HCT116 (cell line): ENCODE measurements around the gene SLC35F6. TPM values are rescaled to one million over a fixed set of nuclear protein-coding genes. Genes with fewer than 3 reads are reported as not detected.

ENCODE experiments used
- ATAC-seq: fragments of 200-7000 bp; cut with Tn5 transposase; 2 replicates; pipeline ENCODE4 v1.9.1; 2020; ENCODE audit warnings: mild to moderate bottlenecking, moderate library complexity
- Bru-seq: library from RNA; stranded (reverse); fragments of 400-500 nt; gene quantifications from one replicate; lab custom pipeline; 2021; lab: Mats Ljungman, UMichigan
- BruChase-seq, 2 experiments: library from RNA; stranded (reverse); fragments of 400-500 nt; gene quantifications; one replicate each; lab custom pipeline; 2021; lab: Mats Ljungman, UMichigan
- BruUV-seq: library from RNA; stranded (reverse); fragments of 400-500 nt; replicated peaks from 2 replicates; lab custom pipeline; 2021; lab: Mats Ljungman, UMichigan
- CTCF ChIA-PET: fragments of 300-600 bp; sonication (Branson Sonifier 250); formaldehyde crosslinking; loops from one replicate; lab custom pipeline; 2021; ENCODE audit warnings: antibody characterized with exemption; lab: Charles Lee
- POLR2A ChIA-PET: fragments of 300-600, 350-600 bp; sonication (Branson Sonifier 250); formaldehyde crosslinking; loops from one replicate; lab custom pipeline; 2021; ENCODE audit warnings: antibody characterized with exemption; lab: Charles Lee
- RAD21 ChIA-PET, 2 experiments: fragments of 300-600 bp; sonication (Branson Sonifier 250); formaldehyde crosslinking; loops; one replicate each; lab custom pipeline; 2023; ENCODE audit warnings: low total read pairs in 2 of 2; ENCODE audit not compliant: uncharacterized antibody in 2 of 2, unreplicated experiment in 2 of 2, low non-redundant PET in 1 of 2; lab: Charles Lee
- DNase-seq: peaks from one replicate; pipeline ENCODE4 v3.0.0-alpha.2; 2010; ENCODE audit warnings: low read depth, low spot score
- H2AFZ ChIP-seq: fragments of 200-600 bp; shearing (Covaris generic), sonication (generic); 2 replicates; pipeline ENCODE4 v1.6.1; 2017; ENCODE audit warnings: low read depth, mixed run types, mixed read lengths, antibody characterized with exemption, low read length; ENCODE audit not compliant: poor library complexity, severe bottlenecking
- H3K27ac ChIP-seq: 2 replicates; pipeline ENCODE4 v1.5.1; 2012; ENCODE audit warnings: low read depth, low read length
- H3K27me3 ChIP-seq: fragments of 200-600 bp; sonication (generic); 2 replicates; pipeline ENCODE4 v1.6.1; 2016; ENCODE audit warnings: mixed run types, low read length, mixed read lengths; ENCODE audit not compliant: insufficient read depth
- H3K36me3 ChIP-seq, 2 experiments: fragments of 200-500 bp in 1 of 2; fragments of 200-600 bp in 1 of 2; sonication (Bioruptor generic) in 1 of 2; sonication (generic) in 1 of 2; 2 replicates each; pipeline versions ENCODE4 v1.5.1 to v1.6.1; 2014 to 2016; ENCODE audit warnings: low read length in 2 of 2, inconsistent platforms in 1 of 2, mixed read lengths in 1 of 2, mixed run types in 1 of 2; ENCODE audit not compliant: insufficient read depth in 2 of 2, control insufficient read depth in 1 of 2
- H3K4me1 ChIP-seq, 2 experiments: fragments of 200-600 bp in 1 of 2; sonication (generic) in 1 of 2; 2 replicates each; pipeline versions ENCODE4 v1.5.1 to v1.6.1; 2012 to 2017; ENCODE audit warnings: low read length in 2 of 2, inconsistent platforms in 1 of 2, mild to moderate bottlenecking in 1 of 2, mixed read lengths in 1 of 2, mixed run types in 1 of 2, moderate library complexity in 1 of 2; ENCODE audit not compliant: insufficient read depth in 2 of 2, control insufficient read depth in 1 of 2
- H3K4me2 ChIP-seq: fragments of 200-600 bp; sonication (generic); 2 replicates; pipeline ENCODE4 v1.6.1; 2017; ENCODE audit warnings: mixed run types, low read length, mixed read lengths
- H3K4me3 ChIP-seq, 2 experiments: fragments of 200-600 bp in 1 of 2; sonication (generic) in 1 of 2; replicated peaks in 1 of 2; 2 replicates each; pipeline ENCODE4 v1.5.1; 2011 to 2016; ENCODE audit warnings: low read length in 2 of 2, control low read depth in 1 of 2, low read depth in 1 of 2, mild to moderate bottlenecking in 1 of 2, mixed read lengths in 1 of 2, mixed run types in 1 of 2
- H3K79me2 ChIP-seq: fragments of 200-600 bp; sonication (generic); 2 replicates; pipeline ENCODE4 v1.6.1; 2017; ENCODE audit warnings: mild to moderate bottlenecking, mixed run types, low read length, moderate library complexity, mixed read lengths; ENCODE audit not compliant: insufficient read depth
- H3K9ac ChIP-seq: fragments of 200-600 bp; sonication (generic); 2 replicates; pipeline ENCODE4 v1.6.1; 2016; ENCODE audit warnings: low read length, mixed read lengths
- H3K9me2 ChIP-seq: fragments of 200-600 bp; sonication (generic), shearing (Covaris generic); 2 replicates; pipeline ENCODE4 v1.6.1; 2017; ENCODE audit warnings: mixed run types, mild to moderate bottlenecking, moderate library complexity; ENCODE audit not compliant: insufficient read depth
- H3K9me3 ChIP-seq, 2 experiments: fragments of 200-500 bp in 1 of 2; fragments of 200-600 bp in 1 of 2; sonication (Bioruptor generic) in 1 of 2; sonication (generic) in 1 of 2; 2 replicates each; pipeline ENCODE4 v1.6.1; 2014 to 2017; ENCODE audit warnings: low read length in 2 of 2, mixed read lengths in 2 of 2, inconsistent platforms in 1 of 2, low read depth in 1 of 2, mild to moderate bottlenecking in 1 of 2, mixed run types in 1 of 2, moderate library complexity in 1 of 2; ENCODE audit not compliant: control insufficient read depth in 1 of 2, insufficient read depth in 1 of 2
- H4K20me1 ChIP-seq: fragments of 200-600 bp; sonication (generic), shearing (Covaris generic); 2 replicates; pipeline ENCODE4 v1.6.1; 2017; ENCODE audit warnings: mixed run types, mild to moderate bottlenecking, moderate library complexity; ENCODE audit not compliant: insufficient read depth
- EZH2phosphoT487 ChIP-seq: fragments of 200-600 bp; IDR thresholded peaks from 2 replicates; pipeline ENCODE4 v1.6.1; 2018; ENCODE audit warnings: antibody characterized with exemption, borderline replicate concordance
- JUND ChIP-seq: IDR thresholded peaks from 2 replicates; pipeline ENCODE4 v1.6.1; 2012
- POLR2A ChIP-seq: IDR thresholded peaks from 2 replicates; pipeline ENCODE4 v1.7.0; 2011; ENCODE audit warnings: borderline replicate concordance; ENCODE audit not compliant: insufficient read depth, insufficient read length; ENCODE audit errors: extremely low read depth
- POLR2AphosphoS5 ChIP-seq: IDR thresholded peaks from 2 replicates; pipeline ENCODE4 v1.6.1; 2011; ENCODE audit warnings: mild to moderate bottlenecking, low read depth, low read length, moderate library complexity
- ZFX ChIP-seq: fragments of 450-650 bp; IDR thresholded peaks from 2 replicates; pipeline ENCODE4 v1.6.1; 2017
- intact Hi-C: fragments of 100-400 bp; cut with micrococcal nuclease; formaldehyde crosslinking; loops from 2 replicates; pipeline ENCODE4 v1.10.0; 2022
- long read RNA-seq: library from polyadenylated mRNA; unstranded; transcript quantifications from one replicate; pipeline ENCODE4 v2.0.0, GENCODE V29; 2021; ENCODE audit not compliant: unreplicated experiment
- polyA plus RNA-seq: library from polyadenylated mRNA; unstranded; fragments of >200 nt; gene quantifications from 2 replicates; pipeline ENCODE4 v1.2.1, GENCODE V29; 2012; ENCODE audit warnings: missing spikeins
- total RNA-seq: library from RNA; stranded (reverse); gene quantifications from one replicate; pipeline ENCODE4 v1.2.1, GENCODE V29; 2021; ENCODE audit not compliant: unreplicated experiment
- TF ChIP-seq, protein P1 (sequence below): IDR thresholded peaks from 2 replicates; pipeline ENCODE4 v1.6.1; 2011; ENCODE audit warnings: mild to moderate bottlenecking, low read length, moderate library complexity; ENCODE audit not compliant: insufficient replicate concordance; ENCODE audit errors: extremely low read depth

Gene SLC35F6
- total RNA-seq (34.5 TPM), Bru-seq, nascent RNA (percentile 91 among the genes with signal in this experiment), BruChase-seq, experiment 1, labeled RNA remaining after a 6-hour chase (percentile 93 among the genes with signal in this experiment), BruChase-seq, experiment 2, labeled RNA remaining after a 2-hour chase (percentile 91 among the genes with signal in this experiment)
- 25.5 and 30.3 TPM in 2 replicates for polyA plus RNA-seq
- long read RNA-seq, transcript SLC35F6-201 (6 exons, 3,898 nt) = major isoform, 8 of 21 reads
- long read RNA-seq, partial matches to known transcripts = 10 of 21 reads
- long read RNA-seq, other reads (novel, unspliced or antisense) = 1 of 21 reads

GRCh38 chr2:26764078-26764887, at the start of gene SLC35F6:
TSS of gene SLC35F6 (plus strand) at chr2:26764284. CDS start at chr2:26764350, 66 bp downstream.
- TF ChIP-seq EZH2phosphoT487 = no peak
- TF ChIP-seq JUND = no peak
- peak; percentile 70 for TF ChIP-seq POLR2A
- TF ChIP-seq, protein P1, sequence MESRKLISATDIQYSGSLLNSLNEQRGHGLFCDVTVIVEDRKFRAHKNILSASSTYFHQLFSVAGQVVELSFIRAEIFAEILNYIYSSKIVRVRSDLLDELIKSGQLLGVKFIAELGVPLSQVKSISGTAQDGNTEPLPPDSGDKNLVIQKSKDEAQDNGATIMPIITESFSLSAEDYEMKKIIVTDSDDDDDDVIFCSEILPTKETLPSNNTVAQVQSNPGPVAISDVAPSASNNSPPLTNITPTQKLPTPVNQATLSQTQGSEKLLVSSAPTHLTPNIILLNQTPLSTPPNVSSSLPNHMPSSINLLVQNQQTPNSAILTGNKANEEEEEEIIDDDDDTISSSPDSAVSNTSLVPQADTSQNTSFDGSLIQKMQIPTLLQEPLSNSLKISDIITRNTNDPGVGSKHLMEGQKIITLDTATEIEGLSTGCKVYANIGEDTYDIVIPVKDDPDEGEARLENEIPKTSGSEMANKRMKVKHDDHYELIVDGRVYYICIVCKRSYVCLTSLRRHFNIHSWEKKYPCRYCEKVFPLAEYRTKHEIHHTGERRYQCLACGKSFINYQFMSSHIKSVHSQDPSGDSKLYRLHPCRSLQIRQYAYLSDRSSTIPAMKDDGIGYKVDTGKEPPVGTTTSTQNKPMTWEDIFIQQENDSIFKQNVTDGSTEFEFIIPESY = no peak
- peak; percentile 85 for TF ChIP-seq POLR2AphosphoS5
- peak; percentile 87 for TF ChIP-seq ZFX
- ChIA-PET CTCF (no interaction called here), RAD21 (no interaction called here), POLR2A (interaction anchor here (0.7 to 1.2 kb wide), 2 partner anchors 9 to 928 kb away, joined by 3 read pairs; no protein-coding TSS in a partner anchor)
- TSS peak; percentile 51 for BruUV-seq
- H3K4me3 ChIP-seq = peak within 1 kb of the TSS; percentile 96 to 98
- H3K4me1 ChIP-seq = peaks cover 50 to 63% of the 10 kb centered on the region in 2 experiments
- H3K27me3 ChIP-seq = no peaks in the 10 kb centered on the region
- no peak for DNase-seq
- ATAC-seq = peak; percentile 68
- no peak within 1 kb of the TSS for H2AFZ ChIP-seq
- peak within 1 kb of the TSS; percentile 90 for H3K9ac ChIP-seq
- H3K4me2 ChIP-seq = peak within 1 kb of the TSS; percentile 99
- H3K9me3 ChIP-seq = no peaks in the 10 kb centered on the region
- intact Hi-C loops = no loop called here
- H3K36me3 ChIP-seq = no peaks in the 10 kb centered on the region
- H3K79me2 ChIP-seq = peaks cover 45% of the 10 kb centered on the region
- peak within 1 kb of the TSS; percentile 59 for H3K27ac ChIP-seq
- H3K9me2 ChIP-seq = no peaks in the 10 kb centered on the region
- no peaks in the 10 kb centered on the region for H4K20me1 ChIP-seq
